IMR-90 (cell line): ENCODE measurements around the gene PSMC4. TPM values are rescaled to one million over a fixed set of nuclear protein-coding genes. Genes with fewer than 3 reads are reported as not detected.

Experiments
- ATAC-seq: fragments of 200-7000 bp; cut with Tn5 transposase; 2 replicates; pipeline ENCODE4 v1.9.1; 2020; ENCODE audit warnings: low read depth, mild to moderate bottlenecking, moderate library complexity
- BruUV-seq: library from RNA; stranded (reverse); fragments of 400-500 nt; replicated peaks from 2 replicates; lab custom pipeline; 2021; lab: Mats Ljungman, UMichigan
- CTCF ChIA-PET: fragments of 300-600 bp; formaldehyde crosslinking; extraction: SDS; loops from one replicate; lab custom pipeline; 2021; ENCODE audit warnings: antibody characterized with exemption; lab: Yijun Ruan, JAX
- POLR2A ChIA-PET: fragments of 300-600 bp; sonication (Branson Sonifier 250); formaldehyde crosslinking; loops from one replicate; lab custom pipeline; 2022; ENCODE audit warnings: antibody characterized with exemption; ENCODE audit not compliant: unreplicated experiment; lab: Charles Lee
- DNase-seq: peaks from one replicate; pipeline ENCODE4 v3.0.0; 2013
- H2AFZ ChIP-seq: replicated peaks from 2 replicates; pipeline ENCODE3; 2013; ENCODE audit warnings: low read length, mild to moderate bottlenecking; ENCODE audit not compliant: poor library complexity
- H2AK5ac ChIP-seq: 2 replicates; pipeline ENCODE4 v1.6.1; 2013; ENCODE audit warnings: low read depth, low read length, inconsistent platforms
- H2AK9ac ChIP-seq: replicated peaks from 2 replicates; pipeline ENCODE3; 2013; ENCODE audit warnings: mild to moderate bottlenecking, low read depth, low read length, moderate library complexity; ENCODE audit not compliant: poor library complexity
- H2BK120ac ChIP-seq: 2 replicates; pipeline ENCODE4 v1.6.1; 2013; ENCODE audit warnings: low read depth, low read length, inconsistent platforms
- H2BK15ac ChIP-seq: 3 replicates; pipeline ENCODE4 v1.6.1; 2013; ENCODE audit warnings: low read depth, low read length, inconsistent platforms
- H2BK20ac ChIP-seq: 2 replicates; pipeline ENCODE4 v1.6.1; 2013; ENCODE audit warnings: low read depth, mild to moderate bottlenecking, inconsistent platforms, low read length, moderate library complexity
- H2BK5ac ChIP-seq: 2 replicates; pipeline ENCODE4 v1.6.1; 2013; ENCODE audit warnings: mild to moderate bottlenecking, low read depth, low read length, inconsistent platforms; ENCODE audit not compliant: poor library complexity, severe bottlenecking
- H3K14ac ChIP-seq: replicated peaks from 2 replicates; pipeline ENCODE4 v1.6.1; 2013; ENCODE audit warnings: low read depth, low read length, inconsistent platforms
- H3K18ac ChIP-seq: 2 replicates; pipeline ENCODE4 v1.6.1; 2013; ENCODE audit warnings: low read depth, low read length, control low read depth
- H3K23ac ChIP-seq: 2 replicates; pipeline ENCODE4 v1.6.1; 2013; ENCODE audit warnings: low read depth, low read length, inconsistent platforms
- H3K27ac ChIP-seq: 2 replicates; pipeline ENCODE4 v1.5.1; 2013; ENCODE audit warnings: mild to moderate bottlenecking, control low read depth, low read length; ENCODE audit not compliant: insufficient read depth
- H3K27me3 ChIP-seq: 2 replicates; pipeline ENCODE4 v1.6.1; 2013; ENCODE audit warnings: low read length; ENCODE audit not compliant: control insufficient read depth, insufficient read depth
- H3K36me3 ChIP-seq: 2 replicates; pipeline ENCODE4 v1.6.1; 2013; ENCODE audit warnings: low read length, mixed read lengths; ENCODE audit not compliant: control insufficient read depth, insufficient read depth
- H3K4ac ChIP-seq: 2 replicates; pipeline ENCODE4 v1.6.1; 2013; ENCODE audit warnings: low read depth, low read length, inconsistent platforms
- H3K4me1 ChIP-seq: 2 replicates; pipeline ENCODE4 v1.6.1; 2013; ENCODE audit warnings: low read length, mixed read lengths; ENCODE audit not compliant: control insufficient read depth, insufficient read depth
- H3K4me2 ChIP-seq: 2 replicates; pipeline ENCODE4 v1.6.1; 2013; ENCODE audit warnings: low read depth, mild to moderate bottlenecking, control low read depth, low read length, moderate library complexity
- H3K4me3 ChIP-seq: 2 replicates; pipeline ENCODE4 v1.5.1; 2013; ENCODE audit warnings: low read depth, mild to moderate bottlenecking, control low read depth, low read length, moderate library complexity; ENCODE audit not compliant: insufficient read depth
- H3K56ac ChIP-seq: 2 replicates; pipeline ENCODE4 v1.6.1; 2013; ENCODE audit warnings: low read length, inconsistent platforms; ENCODE audit not compliant: insufficient read depth; ENCODE audit errors: extremely low read depth
- H3K79me1 ChIP-seq, 2 experiments: 2 replicates each; pipeline ENCODE4 v1.6.1; 2013; ENCODE audit warnings: low read length in 2 of 2, inconsistent platforms in 1 of 2, low read depth in 1 of 2
- H3K9ac ChIP-seq: 2 replicates; pipeline ENCODE4 v1.6.1; 2013; ENCODE audit warnings: low read depth, low read length, control low read depth
- H3K9me1 ChIP-seq: 2 replicates; pipeline ENCODE4 v1.6.1; 2013; ENCODE audit warnings: low read length, inconsistent platforms; ENCODE audit not compliant: insufficient read depth
- H3K9me3 ChIP-seq: 2 replicates; pipeline ENCODE4 v1.6.1; 2013; ENCODE audit warnings: low read length; ENCODE audit not compliant: control insufficient read depth, insufficient read depth
- H4K20me1 ChIP-seq: 2 replicates; pipeline ENCODE4 v1.6.1; 2013; ENCODE audit warnings: low read length, inconsistent platforms; ENCODE audit not compliant: insufficient read depth
- H4K5ac ChIP-seq: 2 replicates; pipeline ENCODE4 v1.6.1; 2013; ENCODE audit warnings: mild to moderate bottlenecking, low read depth, low read length, control low read depth
- H4K8ac ChIP-seq, 2 experiments: 2 replicates each; pipeline ENCODE4 v1.6.1; 2013; ENCODE audit warnings: low read depth in 2 of 2, low read length in 2 of 2, control low read depth in 1 of 2, inconsistent platforms in 1 of 2
- H4K91ac ChIP-seq: 2 replicates; pipeline ENCODE4 v1.6.1; 2013; ENCODE audit warnings: low read depth, low read length, inconsistent platforms; ENCODE audit not compliant: insufficient read depth
- CEBPB ChIP-seq: IDR thresholded peaks from 2 replicates; pipeline ENCODE4 v1.6.1; 2012; ENCODE audit warnings: low read depth, low read length, improper control_type of control experiment
- CHD1 ChIP-seq: IDR thresholded peaks from 2 replicates; pipeline ENCODE4 v1.6.1; 2012; ENCODE audit warnings: low read depth, low read length, improper control_type of control experiment
- FOS ChIP-seq: fragments of 150-350 bp; IDR thresholded peaks from 2 replicates; pipeline ENCODE4 v1.6.1; 2016; ENCODE audit warnings: low read depth, low read length
- MAFK ChIP-seq: IDR thresholded peaks from 2 replicates; pipeline ENCODE4 v1.6.1; 2012; ENCODE audit warnings: low read depth, low read length, improper control_type of control experiment
- MAZ ChIP-seq: IDR thresholded peaks from 2 replicates; pipeline ENCODE4 v1.6.1; 2012; ENCODE audit warnings: low read depth, mild to moderate bottlenecking, low read length, improper control_type of control experiment, moderate library complexity, borderline replicate concordance
- MXI1 ChIP-seq: IDR thresholded peaks from 2 replicates; pipeline ENCODE4 v1.6.1; 2012; ENCODE audit warnings: low read depth, mild to moderate bottlenecking, low read length, moderate library complexity, borderline replicate concordance
- NFE2L2 ChIP-seq: fragments of 150-350 bp; IDR thresholded peaks from 2 replicates; pipeline ENCODE4 v1.6.1; 2016; ENCODE audit warnings: low read depth, mild to moderate bottlenecking, low read length
- POLR2A ChIP-seq: IDR thresholded peaks from 2 replicates; pipeline ENCODE4 v1.6.1; 2012; ENCODE audit warnings: mild to moderate bottlenecking, low read depth, low read length
- RAD21 ChIP-seq: IDR thresholded peaks from 2 replicates; pipeline ENCODE4 v1.6.1; 2012; ENCODE audit warnings: low read length, improper control_type of control experiment
- RCOR1 ChIP-seq: IDR thresholded peaks from 2 replicates; pipeline ENCODE4 v1.6.1; 2012; ENCODE audit warnings: mild to moderate bottlenecking, low read length, improper control_type of control experiment; ENCODE audit not compliant: insufficient replicate concordance
- RFX5 ChIP-seq: IDR thresholded peaks from 2 replicates; pipeline ENCODE4 v1.8.0; 2012; ENCODE audit warnings: low read depth, mild to moderate bottlenecking, low read length, moderate library complexity
- SMC3 ChIP-seq: fragments of 150-350 bp; IDR thresholded peaks from 2 replicates; pipeline ENCODE4 v1.6.1; 2016; ENCODE audit warnings: low read depth, mild to moderate bottlenecking, antibody characterized with exemption, low read length, moderate library complexity
- WGBS, 2 experiments: methylation state at CpG; one replicate each; pipeline versions ENCODE4 v1.1.5 to v1.1.7; 2013; ENCODE audit warnings: missing lambda C conversion rate in 2 of 2; ENCODE audit not compliant: insufficient read length in 1 of 2; ENCODE audit errors: extremely low coverage in 2 of 2; 5-methylcytosine and 5-hydroxymethylcytosine counted together
- dilution Hi-C: fragments of 300-500 bp; cut with HindIII; formaldehyde crosslinking; loops from one replicate; pipeline ENCODE4 v1.14.3; 2018; ENCODE audit warnings: low sequenced_read_pairs; ENCODE audit not compliant: unreplicated experiment
- in situ Hi-C: fragments of 300-500 bp; cut with MboI; formaldehyde crosslinking; loops from 3 replicates; pipeline ENCODE4 v1.14.3; 2019; ENCODE audit warnings: low sequenced_read_pairs, inconsistent platforms, mixed read lengths
- intact Hi-C: fragments of 100-400 bp; cut with micrococcal nuclease; formaldehyde crosslinking; loops from 2 replicates; pipeline ENCODE4 v1.10.0; 2022
- polyA plus RNA-seq, 3 experiments: library from polyadenylated mRNA; depleted of rRNA; stranded (reverse); fragments of >200 nt; gene quantifications; 2 replicates each; pipeline ENCODE4 v1.2.3, GENCODE V29; 2012; ENCODE audit warnings: low replicate concordance in 1 of 3
- total RNA-seq: library from RNA; depleted of rRNA; stranded (reverse); fragments of >200 nt; gene quantifications from 2 replicates; pipeline ENCODE4 v1.2.3, GENCODE V29; 2012
- TF ChIP-seq, protein P1 (sequence below): fragments of 150-350 bp; IDR thresholded peaks from 2 replicates; pipeline ENCODE4 v1.6.1; 2016; ENCODE audit warnings: low read depth, mild to moderate bottlenecking, low read length, moderate library complexity, borderline replicate concordance
- TF ChIP-seq, protein P2 (sequence below): conservative IDR thresholded peaks from 2 replicates; pipeline ENCODE4 v1.5.1; 2012; ENCODE audit warnings: mild to moderate bottlenecking, low read depth, low read length, improper control_type of control experiment
- TF ChIP-seq, protein P3 (sequence below): fragments of 150-350 bp; IDR thresholded peaks from 2 replicates; pipeline ENCODE4 v1.6.1; 2017; ENCODE audit warnings: mild to moderate bottlenecking, antibody characterized with exemption, low read length, low read depth

The PSMC4 gene
- total and polyA plus RNA-seq, 2 of the 4 experiments (the other 2 are of a cell fraction): 148 to 216 TPM

DNA sequence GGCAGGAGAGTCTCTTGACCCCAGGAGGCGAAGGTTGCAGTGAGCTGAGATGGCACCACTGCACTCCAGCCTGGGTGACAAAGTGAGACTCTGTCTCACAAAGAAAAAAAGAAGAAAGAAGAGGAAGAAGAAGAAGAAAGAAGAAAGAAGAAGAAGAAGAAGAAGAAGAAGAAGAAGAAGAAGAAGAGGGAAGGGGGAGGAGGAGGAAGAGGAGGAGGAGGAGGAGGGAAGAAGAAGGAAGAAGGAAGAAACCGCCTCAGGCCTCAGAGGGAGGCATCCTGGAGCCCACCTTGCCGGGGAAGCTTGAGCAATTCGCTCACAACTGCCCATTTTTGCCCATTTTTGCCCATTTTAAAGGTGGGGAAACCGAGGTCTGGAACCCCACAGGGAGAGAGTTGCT, 46.0 kb upstream of the PSMC4 start:
- dilution Hi-C loops (no loop called here), intact Hi-C loops (no loop called here), in situ Hi-C loops (no loop called here)
- Histone ChIP-seq H3K4me2 (no peak overlapping the region), H3K36me3 (no peaks in the 10 kb centered on the region), H3K9me3 (no peaks in the 10 kb centered on the region), H3K27me3 (no peaks in the 10 kb centered on the region), H3K4me3 (no peak overlapping the region), H4K20me1 (no peaks in the 10 kb centered on the region), H3K23ac (no peak overlapping the region), H3K18ac (no peak overlapping the region), H3K79me1 (no peaks in the 10 kb centered on the region), H2BK120ac (no peak overlapping the region), H3K4ac (no peak overlapping the region), H2AK5ac (no peak overlapping the region), H3K9ac (no peak overlapping the region), H2BK20ac (no peak overlapping the region), H4K8ac (no peak overlapping the region), H3K14ac (no peak overlapping the region), H4K5ac (no peak overlapping the region), H2BK5ac (no peak overlapping the region), H2BK15ac (no peak overlapping the region), H4K91ac (no peak overlapping the region), H2AFZ (no peak overlapping the region), H3K56ac (no peak overlapping the region), H3K4me1 (no peaks in the 10 kb centered on the region), H3K9me1 (no peaks in the 10 kb centered on the region), H2AK9ac (no peak overlapping the region), H3K27ac (no peak overlapping the region)
- BruUV-seq: no TSS peak
- ChIA-PET POLR2A (no interaction called here), CTCF (interaction anchor here (0.7 kb wide), 1 partner anchor 37 kb away, joined by 3 read pairs; no protein-coding TSS in a partner anchor)
- TF ChIP-seq RFX5 (no peak), NFE2L2 (no peak), SMC3 (no peak), FOS (no peak), RAD21 (no peak), MAFK (no peak), CHD1 (no peak), POLR2A (no peak), MAZ (no peak), RCOR1 (no peak), MXI1 (no peak), CEBPB (no peak)
- TF ChIP-seq, protein P1, sequence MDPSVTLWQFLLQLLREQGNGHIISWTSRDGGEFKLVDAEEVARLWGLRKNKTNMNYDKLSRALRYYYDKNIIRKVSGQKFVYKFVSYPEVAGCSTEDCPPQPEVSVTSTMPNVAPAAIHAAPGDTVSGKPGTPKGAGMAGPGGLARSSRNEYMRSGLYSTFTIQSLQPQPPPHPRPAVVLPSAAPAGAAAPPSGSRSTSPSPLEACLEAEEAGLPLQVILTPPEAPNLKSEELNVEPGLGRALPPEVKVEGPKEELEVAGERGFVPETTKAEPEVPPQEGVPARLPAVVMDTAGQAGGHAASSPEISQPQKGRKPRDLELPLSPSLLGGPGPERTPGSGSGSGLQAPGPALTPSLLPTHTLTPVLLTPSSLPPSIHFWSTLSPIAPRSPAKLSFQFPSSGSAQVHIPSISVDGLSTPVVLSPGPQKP: no peak
- TF ChIP-seq, protein P2, sequence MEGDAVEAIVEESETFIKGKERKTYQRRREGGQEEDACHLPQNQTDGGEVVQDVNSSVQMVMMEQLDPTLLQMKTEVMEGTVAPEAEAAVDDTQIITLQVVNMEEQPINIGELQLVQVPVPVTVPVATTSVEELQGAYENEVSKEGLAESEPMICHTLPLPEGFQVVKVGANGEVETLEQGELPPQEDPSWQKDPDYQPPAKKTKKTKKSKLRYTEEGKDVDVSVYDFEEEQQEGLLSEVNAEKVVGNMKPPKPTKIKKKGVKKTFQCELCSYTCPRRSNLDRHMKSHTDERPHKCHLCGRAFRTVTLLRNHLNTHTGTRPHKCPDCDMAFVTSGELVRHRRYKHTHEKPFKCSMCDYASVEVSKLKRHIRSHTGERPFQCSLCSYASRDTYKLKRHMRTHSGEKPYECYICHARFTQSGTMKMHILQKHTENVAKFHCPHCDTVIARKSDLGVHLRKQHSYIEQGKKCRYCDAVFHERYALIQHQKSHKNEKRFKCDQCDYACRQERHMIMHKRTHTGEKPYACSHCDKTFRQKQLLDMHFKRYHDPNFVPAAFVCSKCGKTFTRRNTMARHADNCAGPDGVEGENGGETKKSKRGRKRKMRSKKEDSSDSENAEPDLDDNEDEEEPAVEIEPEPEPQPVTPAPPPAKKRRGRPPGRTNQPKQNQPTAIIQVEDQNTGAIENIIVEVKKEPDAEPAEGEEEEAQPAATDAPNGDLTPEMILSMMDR: no peak
- TF ChIP-seq, protein P3, sequence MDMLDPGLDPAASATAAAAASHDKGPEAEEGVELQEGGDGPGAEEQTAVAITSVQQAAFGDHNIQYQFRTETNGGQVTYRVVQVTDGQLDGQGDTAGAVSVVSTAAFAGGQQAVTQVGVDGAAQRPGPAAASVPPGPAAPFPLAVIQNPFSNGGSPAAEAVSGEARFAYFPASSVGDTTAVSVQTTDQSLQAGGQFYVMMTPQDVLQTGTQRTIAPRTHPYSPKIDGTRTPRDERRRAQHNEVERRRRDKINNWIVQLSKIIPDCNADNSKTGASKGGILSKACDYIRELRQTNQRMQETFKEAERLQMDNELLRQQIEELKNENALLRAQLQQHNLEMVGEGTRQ: no peak
- ATAC-seq: no peak
- DNase-seq: no peak
- no CpG with 5 or more reads among the region's 5 CpGs for WGBS, 2 experiments
